Measurements from ENCODE around the gene PTMS.

PTMS gene

DNA sequence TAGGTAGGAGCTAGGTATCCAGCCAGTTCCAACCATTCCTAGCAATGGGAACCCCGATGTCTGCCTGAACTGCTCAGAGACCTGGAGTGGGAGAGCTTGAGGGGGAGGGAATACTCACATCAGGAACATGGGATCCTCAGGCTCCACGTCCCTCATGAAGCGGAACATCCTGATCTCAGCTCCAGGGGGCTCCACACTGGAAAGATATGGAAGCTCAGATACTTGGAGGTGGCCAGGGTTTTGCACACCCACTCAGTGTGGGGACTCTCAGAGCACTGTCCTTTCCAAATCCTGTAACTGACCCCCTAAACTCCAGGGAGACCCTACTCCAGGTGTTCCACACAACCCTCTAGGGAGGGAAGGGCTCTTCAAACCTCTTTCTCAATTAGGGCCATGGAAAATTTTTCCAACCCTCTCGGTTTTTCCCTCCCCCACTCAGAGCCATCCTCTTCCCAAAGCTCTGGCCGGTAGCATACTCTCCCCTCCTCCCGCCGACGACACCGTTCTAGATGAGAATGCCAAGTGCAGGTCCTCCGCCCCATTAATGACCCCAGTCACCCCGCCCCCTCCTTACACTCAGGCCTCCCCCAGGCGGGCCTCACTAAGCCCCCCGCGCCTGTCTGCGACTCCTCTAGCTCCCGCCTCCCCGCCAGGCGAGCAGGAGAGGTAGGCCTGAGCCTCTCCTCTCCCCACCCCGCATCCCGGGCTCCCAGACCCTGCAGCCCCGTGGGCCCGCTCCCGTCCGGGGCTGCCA is 13.8 kb upstream of the PTMS start:
- DNase-seq, result peak in 2 of 14 donors; percentile 59 to 73

- DNase-seq, result peak; percentile 62 to 99 (median 92)
These were observed 13.0 kb upstream of the PTMS start, which contains the start of gene MLF2 for GRCh38 chr12:6752921-6753771. MLF2 (minus strand) TSS chr12:6753141; CDS start chr12:6752334, 807 bp downstream.

DNA sequence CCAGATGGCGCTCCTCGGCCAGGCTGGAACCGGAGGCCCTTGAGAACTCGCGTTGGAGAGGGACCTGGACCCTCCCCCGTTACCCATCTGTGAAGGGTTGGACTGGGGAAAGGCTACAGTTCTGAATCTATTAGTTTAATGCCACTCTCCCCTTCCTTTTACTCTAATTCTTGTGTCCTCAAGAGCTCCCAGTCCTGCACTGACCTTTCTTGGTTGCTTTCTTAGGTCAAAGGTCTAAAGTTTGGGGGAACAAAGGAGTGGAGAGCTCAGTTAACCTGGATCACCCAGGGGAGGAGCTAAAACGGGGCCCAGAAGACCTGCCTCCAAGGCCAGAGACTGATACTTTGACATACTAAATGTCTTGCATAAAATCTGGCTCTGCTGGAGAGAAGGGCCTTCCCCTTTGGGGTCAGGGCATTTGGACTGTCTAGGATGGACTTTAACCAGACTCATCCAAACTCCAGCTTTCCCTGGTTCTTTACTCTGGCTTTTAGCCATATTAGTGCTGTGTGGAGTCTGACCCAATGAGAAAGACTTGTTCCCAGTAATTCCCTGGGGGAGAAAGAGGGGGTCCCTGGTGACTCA is 12.3 kb upstream of the PTMS start:
- no peak for DNase-seq

DNA sequence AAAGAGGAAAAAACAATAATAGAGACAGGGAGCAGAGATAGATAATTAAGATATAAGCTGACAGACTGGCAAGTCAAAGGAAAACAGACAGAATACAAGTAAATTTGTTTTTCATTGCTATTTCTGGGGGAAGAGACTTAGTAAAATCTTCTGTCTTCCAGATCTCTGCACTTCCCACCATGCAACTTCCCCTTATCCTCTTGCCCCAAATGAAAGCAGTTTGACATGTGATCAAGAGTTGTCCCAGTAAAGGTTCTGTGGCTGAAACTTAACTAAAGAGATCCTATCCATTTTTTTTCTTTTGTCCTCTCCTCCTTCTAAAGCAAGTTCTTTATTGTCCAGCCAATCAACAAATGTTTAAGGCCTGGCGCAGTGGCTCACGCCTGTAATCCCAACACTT is 11.8 kb upstream of the PTMS start:
- no peak for DNase-seq

- no peak for DNase-seq
These were observed 9.0 kb upstream of the PTMS start for GRCh38 chr12:6757028-6757690.

DNA sequence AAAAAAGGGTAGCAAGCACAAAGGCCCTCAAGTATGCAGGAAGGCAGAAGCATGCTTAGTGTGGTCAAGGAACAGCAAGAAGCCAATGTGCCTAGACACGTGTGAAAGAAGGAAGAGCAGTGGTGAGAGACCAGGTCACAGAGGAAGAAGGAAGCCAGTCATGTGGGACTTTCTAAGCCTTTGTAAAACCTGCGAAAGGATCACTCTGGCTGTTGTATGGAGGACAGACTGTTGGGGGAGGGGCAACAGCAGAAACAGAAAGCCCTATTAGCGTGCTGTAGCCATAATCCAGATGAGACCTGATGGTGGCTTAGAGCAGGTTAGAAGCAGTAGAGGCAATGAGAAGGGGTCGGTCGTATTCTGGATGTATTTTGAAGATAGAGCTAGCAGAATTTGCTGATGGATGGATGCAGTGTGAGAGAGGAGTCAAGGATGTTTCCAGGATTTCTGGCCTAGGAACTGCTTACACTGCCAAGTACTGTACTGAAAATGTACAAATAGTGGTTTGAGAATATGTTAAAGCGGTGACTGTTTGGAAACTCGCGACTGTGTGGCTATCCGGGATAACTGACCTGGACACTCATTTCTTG is 7.6 kb upstream of the PTMS start:
- no peak for DNase-seq

GRCh38 chr12:6759741-6760140 is 6.4 kb upstream of the PTMS start:
- no peak for DNase-seq

GRCh38 chr12:6763380-6763779 is 2.8 kb upstream of the PTMS start:
- peak in 1 of 14 donors; percentile 53 for DNase-seq

DNA sequence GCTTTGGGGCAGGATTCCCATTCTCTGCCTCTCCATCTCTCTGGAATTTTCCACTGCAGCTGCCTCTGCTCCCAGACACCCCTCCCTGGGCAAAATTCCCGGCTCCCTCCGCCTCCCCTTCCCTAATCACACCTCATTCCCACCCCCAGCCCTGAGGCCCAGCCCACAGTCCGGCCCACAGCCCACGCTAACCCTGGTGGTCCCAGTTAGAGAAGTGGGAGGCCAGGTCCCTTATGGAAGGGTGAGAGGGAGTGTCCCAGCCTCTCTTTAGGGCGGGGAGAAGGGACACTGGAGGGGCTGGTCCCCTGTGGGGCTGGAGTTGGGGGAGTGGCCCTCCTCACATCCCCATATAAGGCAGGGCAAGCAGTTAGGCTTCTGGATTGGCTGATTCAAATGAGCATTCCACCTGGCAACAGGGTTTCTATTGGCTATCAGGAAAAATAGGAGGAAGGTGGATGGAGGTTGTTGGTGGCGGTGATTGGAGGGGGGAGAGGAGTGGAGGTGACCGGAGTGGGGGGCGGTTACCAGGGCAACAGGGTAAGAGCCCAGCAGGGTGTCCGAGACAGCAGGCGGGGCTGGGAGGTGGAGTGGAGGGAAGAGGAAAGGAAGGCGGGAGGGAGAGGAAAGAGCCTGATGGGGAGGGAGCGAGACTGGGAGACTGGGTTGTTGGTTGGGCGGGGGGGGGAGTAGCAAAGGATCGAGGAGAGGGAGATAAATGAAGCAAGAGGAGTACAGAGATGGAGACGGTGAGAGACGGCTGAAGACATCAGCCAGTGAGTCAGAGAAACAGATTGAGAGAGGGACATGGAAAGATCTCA is 1.9 kb upstream of the PTMS start:
- peak; percentile 29 to 100 (median 85) for DNase-seq

DNA sequence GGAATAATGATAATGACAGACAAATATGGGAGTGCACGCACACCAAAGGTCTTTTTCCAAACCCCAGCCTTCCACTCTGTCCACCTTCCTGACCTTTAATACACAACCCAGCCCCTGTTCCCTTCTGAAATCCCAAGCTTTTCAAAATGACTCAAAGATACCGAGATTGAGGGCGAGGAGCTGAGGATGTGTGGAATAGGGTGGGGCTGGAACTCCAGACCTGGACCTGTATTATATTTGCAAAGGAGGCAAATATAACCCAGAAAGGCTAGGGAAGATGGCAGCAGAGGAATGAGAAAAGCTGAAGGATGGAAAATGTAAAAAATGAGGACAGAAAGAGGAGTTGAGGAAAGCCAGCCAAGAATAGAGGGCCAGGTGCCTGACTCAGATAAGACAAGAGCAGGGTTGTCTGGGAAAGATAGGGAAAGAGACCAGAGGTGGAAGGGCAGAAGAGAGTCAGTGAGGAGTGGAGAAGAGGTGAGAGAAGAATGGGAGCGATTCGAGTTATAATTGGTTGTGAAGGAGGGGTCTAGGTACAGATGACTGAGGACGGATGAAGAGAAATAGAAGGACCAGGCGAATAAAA is 1.0 kb upstream of the PTMS start:
- peak in 1 of 14 donors; percentile 59 for DNase-seq

DNA sequence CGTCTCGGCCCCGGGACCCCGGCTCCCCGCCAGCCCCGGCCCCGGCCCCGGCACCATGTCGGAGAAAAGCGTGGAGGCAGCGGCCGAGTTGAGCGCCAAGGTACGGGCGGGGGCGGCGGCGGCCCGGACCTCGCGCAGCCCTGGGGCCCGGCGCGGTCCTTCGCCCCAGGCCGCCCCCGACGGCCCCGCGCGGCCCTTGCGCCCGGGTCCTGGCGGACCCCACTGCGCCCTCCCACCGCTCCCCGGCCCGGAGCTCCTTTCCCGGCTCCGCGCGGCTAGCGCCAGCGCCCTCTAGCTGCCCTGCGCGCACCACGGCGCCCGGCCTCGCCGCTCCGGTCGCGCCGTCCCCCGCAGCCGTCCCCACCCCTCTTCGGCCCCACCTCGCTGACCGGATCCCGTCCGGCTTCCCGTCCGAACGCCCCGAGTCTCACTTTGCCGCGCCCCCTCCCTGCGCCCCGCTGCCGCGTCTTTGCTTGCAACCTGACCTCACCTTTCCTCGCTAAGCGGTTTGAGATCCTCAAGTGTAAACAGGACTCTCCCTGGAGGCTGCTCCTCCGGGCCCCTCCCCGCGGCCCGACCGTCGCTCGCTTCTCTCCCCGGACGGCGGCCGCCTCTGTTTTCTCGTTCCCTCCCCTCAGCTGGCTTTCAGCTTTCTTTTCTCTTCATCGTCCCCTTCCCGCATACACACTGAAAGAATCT is 637 bp downstream of the PTMS start:
- peak in 11 of 14 donors; percentile 20 to 73 (median 50) for DNase-seq

DNA sequence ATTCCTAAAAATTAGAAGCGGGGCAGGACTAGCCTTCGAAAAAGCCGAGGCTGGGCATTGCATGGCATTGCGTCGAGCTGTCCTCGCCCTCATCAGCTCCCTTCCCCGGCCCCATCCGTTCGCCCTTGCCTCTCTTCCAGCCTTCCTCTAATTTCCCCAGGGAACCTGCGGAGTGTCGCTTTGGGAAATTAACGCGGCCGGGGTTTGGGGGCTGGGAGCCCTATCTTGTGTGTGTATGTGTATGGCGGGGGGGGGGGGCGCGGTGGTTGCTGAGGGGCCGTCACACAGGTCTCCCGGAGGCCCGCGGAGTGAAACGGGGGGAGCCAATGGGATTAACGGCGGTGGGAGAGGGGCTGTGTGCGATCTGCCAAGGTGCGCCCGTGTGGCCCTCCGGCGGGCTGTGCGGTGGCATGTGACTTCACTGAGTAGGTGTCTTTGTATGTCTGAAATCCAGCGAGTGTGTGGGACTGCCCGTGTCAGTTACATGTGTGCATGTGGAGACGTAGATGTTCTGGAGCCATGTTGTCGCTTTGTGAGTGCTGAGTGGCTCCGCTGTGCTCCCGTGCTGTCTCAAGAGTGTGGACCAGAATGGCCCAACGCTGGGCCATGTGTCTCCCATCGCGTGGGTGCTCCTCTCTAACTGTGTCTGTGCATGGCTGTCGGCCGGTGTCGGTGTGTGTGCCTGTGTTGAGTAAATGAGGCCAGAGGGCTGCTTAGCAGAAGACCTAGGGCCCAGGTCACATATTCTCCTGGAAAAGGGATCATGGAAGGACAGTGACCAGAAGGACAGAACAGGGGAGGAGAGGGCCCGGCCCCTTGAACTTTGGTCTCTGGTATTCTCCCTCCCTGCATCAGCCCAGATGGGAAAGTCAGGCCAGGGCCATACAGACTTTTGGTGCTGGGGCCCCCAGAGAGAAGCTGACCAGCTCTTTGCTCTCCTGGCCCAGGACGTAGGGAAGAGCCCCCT is 1.5 kb downstream of the PTMS start:
- peak in 1 of 14 donors; percentile 47 for DNase-seq

- peak in 1 of 14 donors; percentile 23 for DNase-seq
These were observed 2.3 kb downstream of the PTMS start for GRCh38 chr12:6768437-6768914.

DNA sequence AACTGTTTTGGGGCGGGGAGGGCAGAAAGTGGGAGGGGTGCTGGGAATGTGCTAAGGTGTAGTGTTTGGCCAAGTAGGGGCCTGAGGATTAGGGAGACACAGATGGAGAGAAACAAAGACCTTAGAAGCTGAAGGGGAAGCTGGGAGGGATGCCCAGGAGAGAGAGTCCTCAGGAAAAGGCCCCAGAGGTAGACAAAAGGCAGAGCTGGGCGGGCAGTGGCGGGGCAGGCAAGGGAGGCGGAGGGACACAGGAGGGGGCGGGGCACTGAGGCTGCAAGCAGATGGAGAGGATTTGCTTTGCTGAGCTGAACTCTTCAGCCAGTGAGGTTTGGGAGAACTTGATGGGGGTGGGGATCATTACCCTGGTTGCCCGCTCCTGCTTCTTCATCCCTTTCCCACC is 2.8 kb downstream of the PTMS start:
- peak in 4 of 14 donors; percentile 7 to 76 (median 15) for DNase-seq

DNA sequence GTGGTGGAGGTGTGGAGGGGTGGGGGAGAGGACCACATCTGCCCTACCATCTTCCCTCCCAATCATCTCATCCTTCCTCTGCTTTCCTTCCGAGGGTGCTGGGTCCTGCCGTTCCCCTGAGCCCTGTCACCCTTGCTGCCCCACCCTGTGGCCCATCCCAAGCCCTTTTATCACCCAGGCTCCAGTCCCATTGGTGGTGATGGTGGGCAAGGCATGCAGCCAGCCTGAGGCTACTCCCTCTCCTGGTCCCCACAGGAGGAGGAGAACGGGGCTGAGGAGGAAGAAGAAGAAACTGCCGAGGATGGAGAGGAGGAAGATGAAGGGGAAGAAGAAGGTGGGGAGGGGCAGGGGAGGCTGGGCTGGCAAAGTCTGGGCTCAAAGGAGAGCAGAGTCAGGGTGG is 3.5 kb downstream of the PTMS start:
- DNase-seq, result no peak

DNA sequence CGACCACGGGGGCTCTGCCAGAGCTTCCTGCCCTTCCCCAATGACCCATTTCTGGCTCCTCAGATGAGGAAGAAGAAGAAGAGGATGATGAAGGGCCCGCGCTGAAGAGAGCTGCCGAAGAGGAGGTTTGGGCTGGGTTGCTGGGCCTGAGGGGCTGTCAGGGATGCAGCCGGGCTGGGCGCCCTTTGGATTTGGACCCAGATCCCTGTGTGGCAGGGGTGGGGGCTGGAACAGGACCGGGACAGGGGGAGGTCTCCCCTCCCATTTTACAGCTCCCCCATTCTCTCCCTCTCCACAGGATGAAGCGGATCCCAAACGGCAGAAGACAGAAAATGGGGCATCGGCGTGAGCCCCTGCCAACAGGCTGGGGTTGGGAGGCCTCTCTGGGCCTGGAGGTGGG is 3.9 kb downstream of the PTMS start:
- no peak for DNase-seq

DNA sequence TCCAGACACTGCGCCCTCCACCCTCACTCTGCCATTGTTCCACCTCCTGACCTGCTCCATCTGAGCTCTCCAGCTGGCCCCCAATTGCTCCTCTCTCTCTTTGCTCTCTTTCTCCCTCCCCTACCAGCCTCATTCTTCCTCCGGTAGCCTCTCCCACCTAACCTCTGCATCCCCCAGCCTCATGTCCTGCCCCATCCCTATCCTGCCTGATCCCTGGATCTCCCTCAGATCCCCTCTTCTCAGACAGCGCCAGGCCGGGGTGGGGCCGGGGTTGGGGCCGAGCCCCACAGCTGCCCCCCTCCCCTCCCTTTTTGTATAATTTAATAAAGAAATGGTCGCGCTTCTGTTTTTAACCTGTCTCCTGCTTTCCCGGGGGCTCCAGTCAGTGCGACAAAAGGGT is 4.4 kb downstream of the PTMS start:
- DNase-seq, result no peak

DNA sequence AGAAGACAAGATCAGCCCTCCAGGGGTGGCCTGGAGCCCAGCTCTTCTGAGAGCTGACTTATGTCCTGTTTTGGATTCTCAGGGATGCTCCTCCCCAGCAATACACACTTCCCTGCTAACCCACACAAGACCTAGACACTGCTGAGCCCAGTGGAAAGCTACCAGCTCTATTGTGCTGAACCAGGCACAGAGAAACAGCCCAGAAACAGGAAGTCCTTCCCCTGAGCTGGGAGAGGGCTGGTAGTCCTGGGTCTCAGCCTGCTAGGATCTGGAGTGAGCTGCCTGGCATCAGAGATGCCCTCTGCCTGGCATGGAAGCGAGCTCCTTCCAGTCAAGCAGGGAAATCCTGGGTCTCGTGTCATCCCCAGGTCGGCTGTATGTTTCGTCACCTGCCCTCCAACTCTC is 4.9 kb downstream of the PTMS start:
- DNase-seq, result peak in 2 of 14 donors; percentile 17 to 22

Data from C1 segment of cervical spinal cord (tissue), 14 donors.